GM23338 (cell line): Measurements from ENCODE around the gene BCCIP.

Experiments used
- CREB1 ChIP-seq: fragments of 250-450 bp; sonication (Bioruptor Pico); IDR thresholded peaks from 2 replicates; pipeline ENCODE4 v1.5.0; 2020; ENCODE audit warnings: low read depth, mild to moderate bottlenecking, moderate library complexity
- EZH2 ChIP-seq: fragments of 200-600 bp; sonication (generic); IDR thresholded peaks from one replicate; pipeline ENCODE4 v1.8.0; 2017; ENCODE audit warnings: antibody characterized with exemption, mild to moderate bottlenecking, low read depth; ENCODE audit not compliant: unreplicated experiment
- EZH2phosphoT487 ChIP-seq: fragments of 200-600 bp; sonication (generic); IDR thresholded peaks from one replicate; pipeline ENCODE4 v1.8.1; 2018; ENCODE audit warnings: antibody characterized with exemption; ENCODE audit not compliant: unreplicated experiment
- JUNB ChIP-seq: IDR thresholded peaks from one replicate; pipeline ENCODE4 v1.6.1; 2016; ENCODE audit warnings: antibody characterized with exemption; ENCODE audit not compliant: unreplicated experiment
- NANOG ChIP-seq: IDR thresholded peaks from 2 replicates; pipeline ENCODE4 v1.6.1; 2016; ENCODE audit warnings: antibody characterized with exemption, borderline replicate concordance
- POLR2AphosphoS5 ChIP-seq: IDR thresholded peaks from 2 replicates; pipeline ENCODE4 v1.6.1; 2016; ENCODE audit warnings: antibody characterized with exemption, low read depth
- STAT1 ChIP-seq: IDR thresholded peaks from one replicate; pipeline ENCODE4 v1.6.1; 2016; ENCODE audit warnings: antibody characterized with exemption; ENCODE audit not compliant: unreplicated experiment
- ZNF114 ChIP-seq: fragments of 250-450 bp; sonication (Bioruptor Pico); IDR thresholded peaks from 2 replicates; pipeline ENCODE4 v1.5.0; 2020; ENCODE audit warnings: mild to moderate bottlenecking, moderate library complexity
- ZNF331 ChIP-seq: fragments of 250-450 bp; sonication (Bioruptor Pico); IDR thresholded peaks from 2 replicates; pipeline ENCODE4 v1.5.0; 2020; ENCODE audit warnings: low read depth, mild to moderate bottlenecking, moderate library complexity
- TF ChIP-seq, protein P1 (sequence below), 2 experiments: fragments of 200-600 bp in 1 of 2; sonication (generic) in 1 of 2; conservative IDR thresholded peaks; 2 replicates each; pipeline versions ENCODE4 v1.5.1 to v1.6.1; 2016 to 2017; ENCODE audit warnings: antibody characterized with exemption in 2 of 2, low read depth in 2 of 2, mild to moderate bottlenecking in 2 of 2, moderate library complexity in 1 of 2
- TF ChIP-seq, protein P2 (sequence below): IDR thresholded peaks from one replicate; pipeline ENCODE4 v1.6.1; 2018; ENCODE audit warnings: antibody characterized with exemption; ENCODE audit not compliant: unreplicated experiment
- TF ChIP-seq, protein P3 (sequence below): IDR thresholded peaks from 2 replicates; pipeline ENCODE4 v1.6.1; 2016; ENCODE audit warnings: antibody characterized with exemption
- TF ChIP-seq, protein P4 (sequence below): fragments of 250-450 bp; sonication (Bioruptor Pico); IDR thresholded peaks from 2 replicates; pipeline ENCODE4 v1.5.0; 2020; ENCODE audit warnings: mild to moderate bottlenecking, moderate library complexity

DNA sequence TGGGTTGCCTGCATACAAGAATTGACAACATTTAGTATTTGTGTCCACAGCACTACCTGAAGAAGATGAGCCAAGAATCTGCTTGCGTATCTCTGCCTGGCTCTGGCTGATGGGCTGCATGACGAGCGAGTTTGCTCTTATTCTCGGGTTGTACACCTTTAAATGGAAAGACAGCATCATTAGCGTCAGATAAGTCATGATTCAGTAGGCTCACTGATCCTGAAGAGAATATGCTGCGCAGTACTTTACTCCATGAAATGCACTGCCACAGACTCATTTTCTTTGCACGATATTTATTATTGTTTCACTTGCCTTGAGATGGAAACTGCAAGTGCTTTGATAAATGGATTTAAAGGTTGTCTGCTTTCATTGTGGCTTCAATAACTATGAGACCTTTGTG, 29.1 kb downstream of the BCCIP start:
- TF ChIP-seq, protein P1, sequence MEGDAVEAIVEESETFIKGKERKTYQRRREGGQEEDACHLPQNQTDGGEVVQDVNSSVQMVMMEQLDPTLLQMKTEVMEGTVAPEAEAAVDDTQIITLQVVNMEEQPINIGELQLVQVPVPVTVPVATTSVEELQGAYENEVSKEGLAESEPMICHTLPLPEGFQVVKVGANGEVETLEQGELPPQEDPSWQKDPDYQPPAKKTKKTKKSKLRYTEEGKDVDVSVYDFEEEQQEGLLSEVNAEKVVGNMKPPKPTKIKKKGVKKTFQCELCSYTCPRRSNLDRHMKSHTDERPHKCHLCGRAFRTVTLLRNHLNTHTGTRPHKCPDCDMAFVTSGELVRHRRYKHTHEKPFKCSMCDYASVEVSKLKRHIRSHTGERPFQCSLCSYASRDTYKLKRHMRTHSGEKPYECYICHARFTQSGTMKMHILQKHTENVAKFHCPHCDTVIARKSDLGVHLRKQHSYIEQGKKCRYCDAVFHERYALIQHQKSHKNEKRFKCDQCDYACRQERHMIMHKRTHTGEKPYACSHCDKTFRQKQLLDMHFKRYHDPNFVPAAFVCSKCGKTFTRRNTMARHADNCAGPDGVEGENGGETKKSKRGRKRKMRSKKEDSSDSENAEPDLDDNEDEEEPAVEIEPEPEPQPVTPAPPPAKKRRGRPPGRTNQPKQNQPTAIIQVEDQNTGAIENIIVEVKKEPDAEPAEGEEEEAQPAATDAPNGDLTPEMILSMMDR (conservative IDR thresholded peaks at IDR 0.05; ENCODE audit: low read depth in 2 of 2): no peak
- TF ChIP-seq EZH2: no peak
- TF ChIP-seq CREB1: no peak
- TF ChIP-seq POLR2AphosphoS5: no peak
- TF ChIP-seq, protein P2, sequence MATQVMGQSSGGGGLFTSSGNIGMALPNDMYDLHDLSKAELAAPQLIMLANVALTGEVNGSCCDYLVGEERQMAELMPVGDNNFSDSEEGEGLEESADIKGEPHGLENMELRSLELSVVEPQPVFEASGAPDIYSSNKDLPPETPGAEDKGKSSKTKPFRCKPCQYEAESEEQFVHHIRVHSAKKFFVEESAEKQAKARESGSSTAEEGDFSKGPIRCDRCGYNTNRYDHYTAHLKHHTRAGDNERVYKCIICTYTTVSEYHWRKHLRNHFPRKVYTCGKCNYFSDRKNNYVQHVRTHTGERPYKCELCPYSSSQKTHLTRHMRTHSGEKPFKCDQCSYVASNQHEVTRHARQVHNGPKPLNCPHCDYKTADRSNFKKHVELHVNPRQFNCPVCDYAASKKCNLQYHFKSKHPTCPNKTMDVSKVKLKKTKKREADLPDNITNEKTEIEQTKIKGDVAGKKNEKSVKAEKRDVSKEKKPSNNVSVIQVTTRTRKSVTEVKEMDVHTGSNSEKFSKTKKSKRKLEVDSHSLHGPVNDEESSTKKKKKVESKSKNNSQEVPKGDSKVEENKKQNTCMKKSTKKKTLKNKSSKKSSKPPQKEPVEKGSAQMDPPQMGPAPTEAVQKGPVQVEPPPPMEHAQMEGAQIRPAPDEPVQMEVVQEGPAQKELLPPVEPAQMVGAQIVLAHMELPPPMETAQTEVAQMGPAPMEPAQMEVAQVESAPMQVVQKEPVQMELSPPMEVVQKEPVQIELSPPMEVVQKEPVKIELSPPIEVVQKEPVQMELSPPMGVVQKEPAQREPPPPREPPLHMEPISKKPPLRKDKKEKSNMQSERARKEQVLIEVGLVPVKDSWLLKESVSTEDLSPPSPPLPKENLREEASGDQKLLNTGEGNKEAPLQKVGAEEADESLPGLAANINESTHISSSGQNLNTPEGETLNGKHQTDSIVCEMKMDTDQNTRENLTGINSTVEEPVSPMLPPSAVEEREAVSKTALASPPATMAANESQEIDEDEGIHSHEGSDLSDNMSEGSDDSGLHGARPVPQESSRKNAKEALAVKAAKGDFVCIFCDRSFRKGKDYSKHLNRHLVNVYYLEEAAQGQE: no peak
- no peak for TF ChIP-seq EZH2phosphoT487
- no peak for TF ChIP-seq NANOG
- TF ChIP-seq ZNF114 (CRISPR knock-in tag): no peak
- TF ChIP-seq JUNB: no peak
- TF ChIP-seq STAT1: no peak
- no peak for TF ChIP-seq ZNF331 (CRISPR knock-in tag)
- TF ChIP-seq, protein P3, sequence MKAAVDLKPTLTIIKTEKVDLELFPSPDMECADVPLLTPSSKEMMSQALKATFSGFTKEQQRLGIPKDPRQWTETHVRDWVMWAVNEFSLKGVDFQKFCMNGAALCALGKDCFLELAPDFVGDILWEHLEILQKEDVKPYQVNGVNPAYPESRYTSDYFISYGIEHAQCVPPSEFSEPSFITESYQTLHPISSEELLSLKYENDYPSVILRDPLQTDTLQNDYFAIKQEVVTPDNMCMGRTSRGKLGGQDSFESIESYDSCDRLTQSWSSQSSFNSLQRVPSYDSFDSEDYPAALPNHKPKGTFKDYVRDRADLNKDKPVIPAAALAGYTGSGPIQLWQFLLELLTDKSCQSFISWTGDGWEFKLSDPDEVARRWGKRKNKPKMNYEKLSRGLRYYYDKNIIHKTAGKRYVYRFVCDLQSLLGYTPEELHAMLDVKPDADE: no peak
- TF ChIP-seq, protein P4, sequence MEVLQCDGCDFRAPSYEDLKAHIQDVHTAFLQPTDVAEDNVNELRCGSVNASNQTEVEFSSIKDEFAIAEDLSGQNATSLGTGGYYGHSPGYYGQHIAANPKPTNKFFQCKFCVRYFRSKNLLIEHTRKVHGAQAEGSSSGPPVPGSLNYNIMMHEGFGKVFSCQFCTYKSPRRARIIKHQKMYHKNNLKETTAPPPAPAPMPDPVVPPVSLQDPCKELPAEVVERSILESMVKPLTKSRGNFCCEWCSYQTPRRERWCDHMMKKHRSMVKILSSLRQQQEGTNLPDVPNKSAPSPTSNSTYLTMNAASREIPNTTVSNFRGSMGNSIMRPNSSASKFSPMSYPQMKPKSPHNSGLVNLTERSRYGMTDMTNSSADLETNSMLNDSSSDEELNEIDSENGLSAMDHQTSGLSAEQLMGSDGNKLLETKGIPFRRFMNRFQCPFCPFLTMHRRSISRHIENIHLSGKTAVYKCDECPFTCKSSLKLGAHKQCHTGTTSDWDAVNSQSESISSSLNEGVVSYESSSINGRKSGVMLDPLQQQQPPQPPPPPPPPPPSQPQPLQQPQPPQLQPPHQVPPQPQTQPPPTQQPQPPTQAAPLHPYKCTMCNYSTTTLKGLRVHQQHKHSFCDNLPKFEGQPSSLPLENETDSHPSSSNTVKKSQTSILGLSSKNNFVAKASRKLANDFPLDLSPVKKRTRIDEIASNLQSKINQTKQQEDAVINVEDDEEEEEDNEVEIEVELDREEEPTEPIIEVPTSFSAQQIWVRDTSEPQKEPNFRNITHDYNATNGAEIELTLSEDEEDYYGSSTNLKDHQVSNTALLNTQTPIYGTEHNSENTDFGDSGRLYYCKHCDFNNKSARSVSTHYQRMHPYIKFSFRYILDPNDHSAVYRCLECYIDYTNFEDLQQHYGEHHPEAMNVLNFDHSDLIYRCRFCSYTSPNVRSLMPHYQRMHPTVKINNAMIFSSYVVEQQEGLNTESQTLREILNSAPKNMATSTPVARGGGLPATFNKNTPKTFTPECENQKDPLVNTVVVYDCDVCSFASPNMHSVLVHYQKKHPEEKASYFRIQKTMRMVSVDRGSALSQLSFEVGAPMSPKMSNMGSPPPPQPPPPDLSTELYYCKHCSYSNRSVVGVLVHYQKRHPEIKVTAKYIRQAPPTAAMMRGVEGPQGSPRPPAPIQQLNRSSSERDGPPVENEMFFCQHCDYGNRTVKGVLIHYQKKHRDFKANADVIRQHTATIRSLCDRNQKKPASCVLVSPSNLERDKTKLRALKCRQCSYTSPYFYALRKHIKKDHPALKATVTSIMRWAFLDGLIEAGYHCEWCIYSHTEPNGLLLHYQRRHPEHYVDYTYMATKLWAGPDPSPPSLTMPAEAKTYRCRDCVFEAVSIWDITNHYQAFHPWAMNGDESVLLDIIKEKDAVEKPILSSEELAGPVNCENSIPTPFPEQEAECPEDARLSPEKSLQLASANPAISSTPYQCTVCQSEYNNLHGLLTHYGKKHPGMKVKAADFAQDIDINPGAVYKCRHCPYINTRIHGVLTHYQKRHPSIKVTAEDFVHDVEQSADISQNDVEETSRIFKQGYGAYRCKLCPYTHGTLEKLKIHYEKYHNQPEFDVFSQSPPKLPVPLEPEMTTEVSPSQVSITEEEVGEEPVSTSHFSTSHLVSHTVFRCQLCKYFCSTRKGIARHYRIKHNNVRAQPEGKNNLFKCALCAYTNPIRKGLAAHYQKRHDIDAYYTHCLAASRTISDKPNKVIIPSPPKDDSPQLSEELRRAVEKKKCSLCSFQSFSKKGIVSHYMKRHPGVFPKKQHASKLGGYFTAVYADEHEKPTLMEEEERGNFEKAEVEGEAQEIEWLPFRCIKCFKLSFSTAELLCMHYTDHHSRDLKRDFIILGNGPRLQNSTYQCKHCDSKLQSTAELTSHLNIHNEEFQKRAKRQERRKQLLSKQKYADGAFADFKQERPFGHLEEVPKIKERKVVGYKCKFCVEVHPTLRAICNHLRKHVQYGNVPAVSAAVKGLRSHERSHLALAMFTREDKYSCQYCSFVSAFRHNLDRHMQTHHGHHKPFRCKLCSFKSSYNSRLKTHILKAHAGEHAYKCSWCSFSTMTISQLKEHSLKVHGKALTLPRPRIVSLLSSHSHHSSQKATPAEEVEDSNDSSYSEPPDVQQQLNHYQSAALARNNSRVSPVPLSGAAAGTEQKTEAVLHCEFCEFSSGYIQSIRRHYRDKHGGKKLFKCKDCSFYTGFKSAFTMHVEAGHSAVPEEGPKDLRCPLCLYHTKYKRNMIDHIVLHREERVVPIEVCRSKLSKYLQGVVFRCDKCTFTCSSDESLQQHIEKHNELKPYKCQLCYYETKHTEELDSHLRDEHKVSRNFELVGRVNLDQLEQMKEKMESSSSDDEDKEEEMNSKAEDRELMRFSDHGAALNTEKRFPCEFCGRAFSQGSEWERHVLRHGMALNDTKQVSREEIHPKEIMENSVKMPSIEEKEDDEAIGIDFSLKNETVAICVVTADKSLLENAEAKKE: no peak
